H1 (cell line): ENCODE results near the gene IL13RA1. TPM values are rescaled to one million over a fixed set of nuclear protein-coding genes. Genes with fewer than 3 reads are reported as not detected.

Experiments
- CTCF ChIA-PET: fragments of 300-600 bp; sonication (Branson Sonifier 250); formaldehyde crosslinking; loops from one replicate; lab custom pipeline; 2021; ENCODE audit not compliant: partially characterized antibody; lab: Charles Lee
- POLR2A ChIA-PET: fragments of 300-600 bp; sonication (Branson Sonifier 250); formaldehyde crosslinking; loops from one replicate; lab custom pipeline; 2021; ENCODE audit warnings: inconsistent platforms; ENCODE audit not compliant: partially characterized antibody; lab: Charles Lee
- DNase-seq, 2 experiments: peaks; one replicate each; pipeline versions ENCODE4 v3.0.0 to v3.0.0-alpha.2; 2010 to 2022; ENCODE audit warnings: low spot score in 2 of 2, low read depth in 1 of 2, mixed read lengths in 1 of 2
- FAIRE-seq: peaks from 2 replicates; lab custom pipeline; 2011; peaks lifted over from hg19 to GRCh38; lab: Jason Lieb, UNC
- H2AFZ ChIP-seq: 2 replicates; pipeline ENCODE4 v1.8.1; 2012; ENCODE audit warnings: low read length, inconsistent platforms
- H2AK5ac ChIP-seq: 2 replicates; pipeline ENCODE4 v1.6.1; 2013; ENCODE audit warnings: low read depth, low read length
- H2BK120ac ChIP-seq: replicated peaks from 2 replicates; pipeline ENCODE3; 2013; ENCODE audit warnings: low read depth, low read length, inconsistent platforms
- H2BK12ac ChIP-seq: 2 replicates; pipeline ENCODE4 v1.6.1; 2013; ENCODE audit warnings: low read depth, low read length
- H2BK15ac ChIP-seq: 2 replicates; pipeline ENCODE4 v1.6.1; 2013; ENCODE audit warnings: low read length
- H2BK20ac ChIP-seq: 2 replicates; pipeline ENCODE4 v1.6.1; 2013; ENCODE audit warnings: low read length
- H2BK5ac ChIP-seq: 2 replicates; pipeline ENCODE4 v1.6.1; 2013; ENCODE audit warnings: low read depth, low read length
- H3K14ac ChIP-seq: 2 replicates; pipeline ENCODE4 v1.6.1; 2013; ENCODE audit warnings: inconsistent platforms; ENCODE audit not compliant: insufficient read length
- H3K18ac ChIP-seq: 2 replicates; pipeline ENCODE4 v1.6.1; 2013; ENCODE audit warnings: low read length; ENCODE audit errors: extremely low read depth
- H3K23ac ChIP-seq: 2 replicates; pipeline ENCODE4 v1.6.1; 2013; ENCODE audit warnings: inconsistent platforms; ENCODE audit not compliant: insufficient read length
- H3K23me2 ChIP-seq: 2 replicates; pipeline ENCODE4 v1.6.1; 2013; ENCODE audit warnings: low read depth, low read length
- H3K27ac ChIP-seq: 2 replicates; pipeline ENCODE4 v1.6.1; 2011; ENCODE audit warnings: low read depth, low read length, inconsistent platforms
- H3K27me3 ChIP-seq, 4 experiments: replicated peaks in 1 of 4; 1 replicate in 1 of 4; 2 replicates in 3 of 4; pipeline versions ENCODE4 v1.6.1 to v1.8.1; 2011 to 2013; ENCODE audit warnings: low read length in 3 of 4, mild to moderate bottlenecking in 3 of 4, inconsistent platforms in 2 of 4, mixed read lengths in 2 of 4, moderate library complexity in 1 of 4; ENCODE audit not compliant: control insufficient read depth in 3 of 4, insufficient read depth in 3 of 4; ENCODE audit errors: extremely low read depth in 1 of 4
- H3K36me3 ChIP-seq, 4 experiments: 2 replicates each; pipeline versions ENCODE4 v1.6.1 to v1.8.1; 2011 to 2013; ENCODE audit warnings: mild to moderate bottlenecking in 4 of 4, low read length in 3 of 4, moderate library complexity in 2 of 4, control low read depth in 1 of 4, inconsistent platforms in 1 of 4; ENCODE audit not compliant: insufficient read depth in 4 of 4, control insufficient read depth in 2 of 4
- H3K4ac ChIP-seq: replicated peaks from 2 replicates; pipeline ENCODE3; 2013; ENCODE audit warnings: low read length, low read depth, mixed read lengths, inconsistent platforms; ENCODE audit not compliant: insufficient read length
- H3K4me1 ChIP-seq, 4 experiments: replicated peaks in 1 of 4; 1 replicate in 1 of 4; 2 replicates in 3 of 4; pipeline versions ENCODE4 v1.6.1 to v1.8.1; 2011 to 2013; ENCODE audit warnings: low read length in 3 of 4, inconsistent platforms in 2 of 4, mixed read lengths in 1 of 4; ENCODE audit not compliant: insufficient read depth in 4 of 4, control insufficient read depth in 3 of 4
- H3K4me2 ChIP-seq, 2 experiments: 2 replicates each; pipeline versions ENCODE4 v1.6.1 to v1.8.1; 2011 to 2013; ENCODE audit warnings: low read depth in 2 of 2, low read length in 2 of 2, control low read depth in 1 of 2, inconsistent platforms in 1 of 2, mild to moderate bottlenecking in 1 of 2; ENCODE audit not compliant: insufficient read depth in 1 of 2
- H3K4me3 ChIP-seq, 4 experiments: fragments of 200-600, 300-600 bp in 1 of 4; sonication (generic), shearing (Covaris generic), sonication (Bioruptor Twin) in 1 of 4; 2 replicates each; pipeline versions ENCODE4 v1.5.1 to v1.8.1; 2011 to 2016; ENCODE audit warnings: low read length in 4 of 4, low read depth in 3 of 4, control low read depth in 2 of 4, inconsistent platforms in 2 of 4, mild to moderate bottlenecking in 2 of 4, mixed read lengths in 1 of 4, moderate library complexity in 1 of 4; ENCODE audit not compliant: insufficient read depth in 2 of 4; ENCODE audit errors: extremely low read depth in 1 of 4
- H3K56ac ChIP-seq: replicated peaks from 2 replicates; pipeline ENCODE3; 2013; ENCODE audit warnings: low read depth, mild to moderate bottlenecking, mixed read lengths, low read length, inconsistent platforms; ENCODE audit not compliant: insufficient read length
- H3K79me1 ChIP-seq: 2 replicates; pipeline ENCODE4 v1.6.1; 2013; ENCODE audit warnings: low read depth, low read length, control low read depth
- H3K79me2 ChIP-seq, 2 experiments: 2 replicates each; pipeline versions ENCODE4 v1.6.1 to v1.8.1; 2012 to 2013; ENCODE audit warnings: low read length in 2 of 2, mild to moderate bottlenecking in 2 of 2, inconsistent platforms in 1 of 2; ENCODE audit not compliant: insufficient read depth in 2 of 2, control insufficient read depth in 1 of 2
- H3K9ac ChIP-seq, 4 experiments: replicated peaks in 1 of 4; 1 replicate in 1 of 4; 2 replicates in 3 of 4; pipeline versions ENCODE4 v1.6.1 to v1.8.1; 2011 to 2013; ENCODE audit warnings: low read depth in 3 of 4, low read length in 3 of 4, control low read depth in 2 of 4, mild to moderate bottlenecking in 2 of 4, moderate library complexity in 2 of 4, inconsistent platforms in 1 of 4; ENCODE audit errors: extremely low read depth in 1 of 4
- H3K9me3 ChIP-seq, 2 experiments: 2 replicates each; pipeline versions ENCODE4 v1.6.1 to v1.8.1; 2012 to 2013; ENCODE audit warnings: mild to moderate bottlenecking in 2 of 2, moderate library complexity in 2 of 2, control low read depth in 1 of 2, inconsistent platforms in 1 of 2, low read depth in 1 of 2, low read length in 1 of 2, mixed read lengths in 1 of 2; ENCODE audit not compliant: insufficient read depth in 2 of 2
- H4K20me1 ChIP-seq, 2 experiments: replicated peaks in 1 of 2; 2 replicates each; pipeline versions ENCODE3 to v1.8.1; 2011 to 2013; ENCODE audit warnings: inconsistent platforms in 2 of 2, low read length in 2 of 2, mild to moderate bottlenecking in 1 of 2; ENCODE audit not compliant: insufficient read depth in 2 of 2, control insufficient read depth in 1 of 2
- H4K5ac ChIP-seq: 2 replicates; pipeline ENCODE4 v1.6.1; 2013; ENCODE audit warnings: low read length, low read depth, mixed read lengths, inconsistent platforms; ENCODE audit not compliant: insufficient read length
- H4K8ac ChIP-seq: 2 replicates; pipeline ENCODE4 v1.8.0; 2013; ENCODE audit warnings: mild to moderate bottlenecking, moderate library complexity, low read length, inconsistent platforms; ENCODE audit not compliant: insufficient read depth; ENCODE audit errors: extremely low read depth
- H4K91ac ChIP-seq: replicated peaks from 2 replicates; pipeline ENCODE3; 2013; ENCODE audit warnings: low read length, mixed read lengths, inconsistent platforms; ENCODE audit not compliant: insufficient read length
- BRCA1 ChIP-seq: IDR thresholded peaks from 2 replicates; pipeline ENCODE4 v1.6.1; 2012; ENCODE audit warnings: low read depth, low read length, improper control_type of control experiment
- CREB1 ChIP-seq: IDR thresholded peaks from 2 replicates; pipeline ENCODE4 v1.6.1; 2012; ENCODE audit warnings: inconsistent platforms
- EP300 ChIP-seq, 2 experiments: IDR thresholded peaks; 1 replicate in 1 of 2; 2 replicates in 1 of 2; pipeline ENCODE4 v1.6.1; 2011 to 2012; ENCODE audit warnings: low read depth in 2 of 2, low read length in 2 of 2, mild to moderate bottlenecking in 2 of 2, borderline replicate concordance in 1 of 2, inconsistent platforms in 1 of 2, moderate library complexity in 1 of 2
- FOSL1 ChIP-seq: IDR thresholded peaks from 2 replicates; pipeline ENCODE4 v1.6.1; 2011; ENCODE audit warnings: mild to moderate bottlenecking, low read depth, low read length, moderate library complexity; ENCODE audit not compliant: insufficient read depth
- KDM4A ChIP-seq: IDR thresholded peaks from one replicate; pipeline ENCODE4 v1.7.1; 2012; ENCODE audit warnings: low read depth, mild to moderate bottlenecking, moderate library complexity, low read length, inconsistent platforms; ENCODE audit not compliant: severe bottlenecking
- MAFK ChIP-seq: IDR thresholded peaks from 2 replicates; pipeline ENCODE4 v1.6.1; 2012; ENCODE audit warnings: low read depth, mild to moderate bottlenecking, improper control_type of control experiment, low read length
- MAX ChIP-seq: IDR thresholded peaks from 2 replicates; pipeline ENCODE4 v1.6.1; 2012; ENCODE audit warnings: inconsistent platforms
- NRF1 ChIP-seq: IDR thresholded peaks from 2 replicates; pipeline ENCODE4 v1.6.1; 2011; ENCODE audit warnings: mild to moderate bottlenecking, low read depth, low read length, improper control_type of control experiment
- POLR2A ChIP-seq, 2 experiments: IDR thresholded peaks; 1 replicate in 1 of 2; 2 replicates in 1 of 2; pipeline ENCODE4 v1.6.1; 2011; ENCODE audit warnings: low read depth in 2 of 2, low read length in 2 of 2, mild to moderate bottlenecking in 2 of 2; ENCODE audit errors: control extremely low read depth in 1 of 2
- SIN3A ChIP-seq, 2 experiments: IDR thresholded peaks in 1 of 2; conservative IDR thresholded peaks in 1 of 2; 2 replicates each; pipeline ENCODE4 v1.6.1; 2011 to 2012; ENCODE audit warnings: low read length in 2 of 2, improper control_type of control experiment in 1 of 2, low read depth in 1 of 2, mild to moderate bottlenecking in 1 of 2
- SP2 ChIP-seq: IDR thresholded peaks from 2 replicates; pipeline ENCODE4 v1.6.1; 2012; ENCODE audit warnings: mild to moderate bottlenecking, low read length, inconsistent platforms
- SRF ChIP-seq: IDR thresholded peaks from 2 replicates; pipeline ENCODE4 v1.6.1; 2011; ENCODE audit warnings: mild to moderate bottlenecking, low read depth, low read length, moderate library complexity
- TAF1 ChIP-seq: IDR thresholded peaks from 2 replicates; pipeline ENCODE4 v1.6.1; 2011; ENCODE audit warnings: mild to moderate bottlenecking, low read depth, low read length
- WGBS, 2 experiments: shearing (Covaris generic) in 1 of 2; methylation state at CpG; one replicate each; pipeline versions ENCODE4 v1.1.6 to v1.1.7; 2013 to 2015; ENCODE audit warnings: low lambda C conversion rate in 2 of 2, mixed read lengths in 2 of 2, inconsistent platforms in 1 of 2, low coverage in 1 of 2, missing lambda C conversion rate in 1 of 2; ENCODE audit not compliant: insufficient replicate concordance in 2 of 2, insufficient coverage in 1 of 2, insufficient read length in 1 of 2; ENCODE audit errors: extremely low coverage in 1 of 2, missing lambda C conversion rate in 1 of 2; 5-methylcytosine and 5-hydroxymethylcytosine counted together
- polyA plus RNA-seq, 7 experiments: library from polyadenylated mRNA; depleted of rRNA in 3 of 7; stranded (reverse) in 5 of 7; unstranded in 2 of 7; fragments of >200 nt in 5 of 7; fragments of 200-250 nt in 2 of 7; gene quantifications; 1 replicate in 5 of 7; 2 replicates in 1 of 7; 4 replicates in 1 of 7; pipeline versions ENCODE4 v1.2.1 to v1.2.3, GENCODE V29; 2011 to 2013; ENCODE audit warnings: missing spikeins in 2 of 7, mixed read lengths in 2 of 7
- total RNA-seq: library from RNA; stranded (reverse); fragmentation: NEBNext Ultra II Directional; extraction: Animal tissue kit (Norgen Biotek cat#: 25700); gene quantifications from 2 replicates; pipeline ENCODE4 v1.2.1, GENCODE V29; 2021

The IL13RA1 gene
- total and polyA plus RNA-seq, 2 of the 8 experiments (the other 6 are each of a cell fraction or from before 2014, with no cell fraction given), result 3.3 to 9.4 TPM

GRCh38 chrX:118839334-118839958 is 112.0 kb downstream of the IL13RA1 start:
- Histone ChIP-seq H2BK20ac (no peak overlapping the region), H3K18ac (no peak overlapping the region; the same call in 1 of the 2 replicates), H3K27ac (no peak overlapping the region), H2BK15ac (no peak overlapping the region), H2BK12ac (no peak overlapping the region), H3K9me3 (no peaks in the 10 kb centered on the region), H3K4me3 (peak overlapping the region; percentile 32 to 62 (median 34)), H2AFZ (peak overlapping the region; percentile 94), H3K23ac (no peak overlapping the region), H4K8ac (peak overlapping the region; percentile 79), H3K9ac (peak overlapping the region in 3 of 4 experiments; percentile 34 to 66 (median 55); a peak in 5 of 7 replicates), H4K20me1 (no peaks in the 10 kb centered on the region), H3K14ac (no peak overlapping the region), H3K56ac (no peak overlapping the region), H3K27me3 (peaks cover 0 to 14% (median 8%) of the 10 kb centered on the region in 4 experiments; a peak in 4 of 7 replicates), H2BK120ac (no peak overlapping the region), H3K79me1 (no peaks in the 10 kb centered on the region), H3K23me2 (no peaks in the 10 kb centered on the region), H4K5ac (peak overlapping the region; percentile 60), H2BK5ac (no peak overlapping the region), H3K4me2 (peak overlapping the region; percentile 52 to 69), H3K79me2 (no peaks in the 10 kb centered on the region), H4K91ac (peak overlapping the region; percentile 65), H3K4ac (no peak overlapping the region), H3K4me1 (no peaks in the 10 kb centered on the region; a peak in 1 of 7 replicates), H2AK5ac (no peak overlapping the region), H3K36me3 (no peaks in the 10 kb centered on the region)
- DNase-seq (peak; percentile 46 to 93), FAIRE-seq (no peak)
- WGBS, 2 experiments, result 23% methylated on average over 7 of the region's 50 CpGs; no CpG with 5 or more reads in 1 of the 2 experiments
- ChIA-PET CTCF (interaction anchor here (0.7 to 1.4 kb wide), 14 partner anchors 8 to 210 kb away, joined by 3 to 6 read pairs (median 4); no protein-coding TSS in a partner anchor), POLR2A (interaction anchor here (1.6 kb wide), 1 partner anchor 15 kb away, joined by 5 read pairs; no protein-coding TSS in a partner anchor)
- TF ChIP-seq SP2 (no peak), SIN3A (conservative IDR thresholded peaks at IDR 0.05 in 1 of 2, IDR thresholded peaks at IDR 0.05 in 1 of 2; ENCODE audit: low read depth in 1 of 2, low read length in 2 of 2) (no peak), KDM4A (peak; percentile 34), EP300 (IDR thresholded peaks at IDR 0.05; ENCODE audit: borderline replicate concordance in 1 of 2, low read depth in 2 of 2, low read length in 2 of 2) (peak in 1 of 2 experiments; percentile 36; a peak in 1 of 3 replicates), MAFK (no peak), TAF1 (peak; percentile 54), POLR2A (IDR thresholded peaks at IDR 0.05; ENCODE audit: control extremely low read depth in 1 of 2, low read depth in 2 of 2, low read length in 2 of 2) (peak in 1 of 2 experiments; percentile 59; a peak in 2 of 3 replicates), MAX (peak; percentile 89), CREB1 (peak; percentile 54; the same call in 1 of the 2 replicates), SRF (no peak), NRF1 (no peak), FOSL1 (no peak), BRCA1 (no peak)
